ENCODE measurements around the gene DDX49. TPM values are rescaled to one million over a fixed set of nuclear protein-coding genes. Genes with fewer than 3 reads are reported as not detected.

The DDX49 gene
- polyA plus RNA-seq, 1 of the 3 experiments (the other 2 are of a cell fraction) = 86.8 TPM

DNA sequence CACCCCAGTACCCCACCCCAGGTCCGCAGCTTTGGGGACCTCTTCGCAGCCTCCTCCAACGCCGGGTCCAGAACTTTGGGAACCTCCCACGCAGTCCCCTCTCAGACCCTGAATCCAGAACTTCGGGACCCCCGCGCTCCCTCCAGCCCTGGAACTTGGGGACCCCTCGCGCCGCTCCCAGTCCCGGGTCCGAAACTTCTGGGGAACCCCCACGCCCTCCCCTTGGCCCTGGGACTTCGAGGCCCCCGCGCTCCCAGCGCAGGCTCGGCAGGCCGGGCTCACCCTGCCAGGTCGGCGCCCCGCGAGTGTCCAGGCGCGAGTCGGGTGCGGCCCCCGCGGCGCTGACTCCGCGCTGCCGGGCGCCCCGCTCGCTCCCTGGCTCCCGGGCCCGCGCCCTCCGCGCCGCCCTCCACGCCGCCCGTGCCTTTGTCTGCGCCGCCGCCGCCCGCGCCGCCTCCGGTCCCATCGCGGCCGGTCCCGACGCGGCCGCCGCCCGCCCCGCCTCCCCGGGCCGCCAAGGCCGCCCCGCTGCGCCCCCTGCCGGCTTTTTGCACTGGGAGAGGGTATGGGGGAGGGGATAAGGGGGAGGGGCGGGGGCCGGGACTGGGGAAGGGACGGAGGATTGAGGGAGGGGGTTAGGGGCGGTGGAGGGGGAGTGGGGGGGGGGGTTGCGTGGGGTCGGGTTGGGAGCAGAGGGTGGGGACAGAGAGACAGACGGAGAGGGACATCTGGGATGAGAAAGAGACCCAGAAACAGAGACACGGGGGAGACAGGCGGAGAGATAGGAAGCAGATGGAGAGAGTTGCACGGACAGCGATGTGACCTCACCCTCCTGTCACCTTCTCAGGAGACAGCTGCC is 21.5 kb downstream of the DDX49 start, which contains the start of gene HOMER3:
Gene HOMER3 (minus strand): TSS at position 449 of the 859 bp plus-strand sequence. CDS start 2,235 bp downstream, outside the sequence.
- peak within 1 kb of the TSS; percentile 68; the same call in 1 of the 2 replicates for H2AFZ ChIP-seq (ENCODE audit: low read depth)
- no peaks in the 10 kb centered on the region for H3K9me3 ChIP-seq
- peaks cover 35% of the 10 kb centered on the region for H3K79me2 ChIP-seq (ENCODE audit: insufficient read depth)
- TF ChIP-seq EP300 (IDR thresholded peaks at IDR 0.05; ENCODE audit: borderline replicate concordance in 1 of 2, low read depth in 1 of 2, low read length in 1 of 2) (no peak), NRF1 (IDR thresholded peaks at IDR 0.05; ENCODE audit: low read depth, low read length) (no peak), CHD2 (IDR thresholded peaks at IDR 0.05; ENCODE audit: low read length, partially characterized antibody) (peak; percentile 88)
- POLR2A ChIA-PET = no interaction called here
- peak within 1 kb of the TSS; percentile 93 for H3K9ac ChIP-seq
- H3K27me3 ChIP-seq (ENCODE audit: insufficient read depth) = no peaks in the 10 kb centered on the region
- peaks cover 0 to 10% of the 10 kb centered on the region in 2 experiments; a peak in 1 of 4 replicates for H3K4me1 ChIP-seq (ENCODE audit: control insufficient read depth in 1 of 2, insufficient read depth in 2 of 2, low read depth in 1 of 2, low read length in 1 of 2)
- WGBS (ENCODE audit: low lambda C conversion rate) = 4% methylated on average over 42 of the region's 81 CpGs
- H3F3A ChIP-seq (replicated peaks; ENCODE audit: insufficient read depth) = peaks cover 3% of the 10 kb centered on the region
- CTCF ChIA-PET = interaction anchor here (0.6 to 1.7 kb wide), 7 partner anchors 8 to 54 kb away, joined by 3 to 8 read pairs (median 3); partner anchors contain the start of genes COPE and DDX49
- H3K4me2 ChIP-seq = peak within 1 kb of the TSS; percentile 97
- H4K20me1 ChIP-seq (ENCODE audit: insufficient read depth) = 0 out of 2 replicates have a peak, but pooled peaks cover 5% of the 10 kb centered on the region
- H3K4me3 ChIP-seq (ENCODE audit: low read depth in 2 of 2, low read length in 1 of 2) = peak within 1 kb of the TSS; percentile 68 to 87
- H3K9me2 ChIP-seq = no peaks in the 10 kb centered on the region
- H3K36me3 ChIP-seq (replicated peaks in 1 of 2; ENCODE audit: control insufficient read depth in 1 of 2, insufficient read depth in 2 of 2, low read length in 1 of 2) = peaks cover 3 to 13% of the 10 kb centered on the region in 2 experiments
- peak; percentile 99 for DNase-seq
- H3K27ac ChIP-seq (ENCODE audit: low read depth in 2 of 2, low read length in 1 of 2) = peak within 1 kb of the TSS; percentile 44 to 70; a peak in 3 of 4 replicates

DNA sequence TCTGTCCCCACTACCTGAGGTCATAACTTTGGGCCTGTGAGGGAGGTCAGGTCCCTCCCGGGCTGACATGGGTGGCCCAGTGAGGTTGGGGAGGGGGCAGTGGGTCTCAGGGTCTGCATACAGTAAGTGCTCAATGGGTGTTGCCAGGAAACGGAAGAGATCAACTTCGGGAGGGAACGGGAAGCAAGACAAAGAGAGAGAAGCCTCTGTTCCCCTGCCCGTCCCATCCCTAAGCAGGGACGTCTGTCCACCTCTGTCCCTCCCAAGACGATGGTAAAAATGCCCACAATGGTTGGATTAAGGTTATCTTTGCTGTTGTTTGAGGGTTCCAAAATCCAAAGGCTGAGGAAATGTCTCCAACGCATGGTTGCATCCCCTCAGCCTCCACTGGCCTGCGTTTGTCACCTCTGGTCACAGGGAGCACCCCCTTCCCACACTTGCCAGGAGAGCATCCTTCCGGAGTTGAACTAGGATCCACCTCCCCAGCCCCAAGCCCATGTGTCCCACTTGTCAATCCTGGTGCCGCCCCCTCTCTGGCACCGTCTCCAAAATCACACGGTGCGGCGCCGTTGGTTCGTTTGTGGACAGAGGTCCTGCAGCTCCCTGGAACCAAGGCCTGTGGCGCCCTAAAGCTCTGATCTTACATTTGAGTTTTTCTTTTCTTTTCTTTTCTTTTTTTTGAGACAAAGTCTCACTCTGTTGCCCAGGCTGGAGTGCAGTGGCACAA is 22.3 kb downstream of the DDX49 start:
- Histone ChIP-seq H3K9ac (no peak overlapping the region), H3F3A (replicated peaks; ENCODE audit: insufficient read depth) (peaks cover 3% of the 10 kb centered on the region), H3K9me3 (no peaks in the 10 kb centered on the region), H3K79me2 (ENCODE audit: insufficient read depth) (peaks cover 35% of the 10 kb centered on the region), H3K4me2 (no peak overlapping the region; the same call in 1 of the 2 replicates), H3K4me1 (ENCODE audit: control insufficient read depth in 1 of 2, insufficient read depth in 2 of 2, low read depth in 1 of 2, low read length in 1 of 2) (peaks cover 0 to 10% of the 10 kb centered on the region in 2 experiments; a peak in 1 of 4 replicates), H3K27me3 (ENCODE audit: insufficient read depth) (no peaks in the 10 kb centered on the region), H3K4me3 (ENCODE audit: low read depth in 2 of 2, low read length in 1 of 2) (peak overlapping the region in 1 of 2 experiments; percentile 33; a peak in 2 of 4 replicates), H3K9me2 (no peaks in the 10 kb centered on the region), H4K20me1 (ENCODE audit: insufficient read depth) (0 out of 2 replicates have a peak, but pooled peaks cover 5% of the 10 kb centered on the region), H2AFZ (ENCODE audit: low read depth) (no peak overlapping the region), H3K36me3 (replicated peaks in 1 of 2; ENCODE audit: control insufficient read depth in 1 of 2, insufficient read depth in 2 of 2, low read length in 1 of 2) (peaks cover 3 to 13% of the 10 kb centered on the region in 2 experiments), H3K27ac (ENCODE audit: low read depth in 2 of 2, low read length in 1 of 2) (peak overlapping the region in 1 of 2 experiments; percentile 12; a peak in 1 of 4 replicates)
- POLR2A ChIA-PET = no interaction called here
- 78% methylated on average over 17 of the region's 18 CpGs for WGBS (ENCODE audit: low lambda C conversion rate)
- TF ChIP-seq NFIC (IDR thresholded peaks at IDR 0.05; ENCODE audit: borderline replicate concordance) = no peak
- no peak for TF ChIP-seq TEAD4 (IDR thresholded peaks at IDR 0.05; ENCODE audit: borderline replicate concordance, insufficient read depth)
- TF ChIP-seq FOSL2 (IDR thresholded peaks at IDR 0.05; ENCODE audit: borderline replicate concordance, low read depth) = no peak
- TF ChIP-seq, protein P1, sequence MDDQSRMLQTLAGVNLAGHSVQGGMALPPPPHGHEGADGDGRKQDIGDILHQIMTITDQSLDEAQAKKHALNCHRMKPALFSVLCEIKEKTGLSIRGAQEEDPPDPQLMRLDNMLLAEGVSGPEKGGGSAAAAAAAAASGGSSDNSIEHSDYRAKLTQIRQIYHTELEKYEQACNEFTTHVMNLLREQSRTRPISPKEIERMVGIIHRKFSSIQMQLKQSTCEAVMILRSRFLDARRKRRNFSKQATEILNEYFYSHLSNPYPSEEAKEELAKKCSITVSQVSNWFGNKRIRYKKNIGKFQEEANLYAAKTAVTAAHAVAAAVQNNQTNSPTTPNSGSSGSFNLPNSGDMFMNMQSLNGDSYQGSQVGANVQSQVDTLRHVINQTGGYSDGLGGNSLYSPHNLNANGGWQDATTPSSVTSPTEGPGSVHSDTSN (IDR thresholded peaks at IDR 0.05) = no peak
- no peak for TF ChIP-seq MEF2A (IDR thresholded peaks at IDR 0.05; ENCODE audit: borderline replicate concordance, low read depth)
- TF ChIP-seq, protein P2, sequence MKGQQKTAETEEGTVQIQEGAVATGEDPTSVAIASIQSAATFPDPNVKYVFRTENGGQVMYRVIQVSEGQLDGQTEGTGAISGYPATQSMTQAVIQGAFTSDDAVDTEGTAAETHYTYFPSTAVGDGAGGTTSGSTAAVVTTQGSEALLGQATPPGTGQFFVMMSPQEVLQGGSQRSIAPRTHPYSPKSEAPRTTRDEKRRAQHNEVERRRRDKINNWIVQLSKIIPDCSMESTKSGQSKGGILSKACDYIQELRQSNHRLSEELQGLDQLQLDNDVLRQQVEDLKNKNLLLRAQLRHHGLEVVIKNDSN (IDR thresholded peaks at IDR 0.05; ENCODE audit: borderline replicate concordance, low read depth) = no peak
- no peak for TF ChIP-seq EP300 (IDR thresholded peaks at IDR 0.05; ENCODE audit: borderline replicate concordance in 1 of 2, low read depth in 1 of 2, low read length in 1 of 2)
- no peak for TF ChIP-seq RFX5 (IDR thresholded peaks at IDR 0.05; ENCODE audit: low read length)
- TF ChIP-seq TAF1 (IDR thresholded peaks at IDR 0.05; ENCODE audit: borderline replicate concordance, low read depth, low read length) = no peak
- TF ChIP-seq RXRA (IDR thresholded peaks at IDR 0.05; ENCODE audit: borderline replicate concordance, low read depth) = no peak
- CTCF ChIA-PET = interaction anchor here (0.6 to 2.0 kb wide), 3 partner anchors 9 to 47 kb away, joined by 3 to 7 read pairs (median 3); partner anchors contain the start of genes CERS1, COPE and DDX49
- DNase-seq = peak; percentile 14
